Measurements from ENCODE around the gene FNBP1L. TPM values are rescaled to one million over a fixed set of nuclear protein-coding genes. Genes with fewer than 3 reads are reported as not detected.

The FNBP1L gene
- total RNA-seq: 7.6 and 14.8 TPM in 2 replicates

GRCh38 chr1:93447481-93448291, at the start of gene FNBP1L:
Gene FNBP1L (plus strand): TSS chr1:93448118. CDS start chr1:93448282, 164 bp downstream.

Other genes starting within 250 kb of the FNBP1L start
- gene DR1, start 102.2 kb upstream of the FNBP1L start, total RNA-seq: 13.6 and 15.3 TPM in 2 replicates
- 15.0 and 24.9 TPM in 2 replicates for gene BCAR3, start 233.7 kb downstream of the FNBP1L start, total RNA-seq

Measured in bronchial smooth muscle cell (primary cell).